ENCODE data around the gene KRTAP3-3.

Gene KRTAP3-3

GRCh38 chr17:40953881-40954280 lies 40.1 kb downstream of the KRTAP3-3 start:
- Mint-ChIP-seq H3K36me3 (no peaks in the 10 kb centered on the region), H3K4me3 (no peak overlapping the region), H3K4me1 (no peaks in the 10 kb centered on the region), H3K27me3 (peaks cover 28% of the 10 kb centered on the region), H3K27ac (no peak overlapping the region), H3K9me3 (no peaks in the 10 kb centered on the region)

- Mint-ChIP-seq H3K27me3 (peaks cover 33% of the 10 kb centered on the region), H3K4me1 (no peaks in the 10 kb centered on the region), H3K27ac (no peak overlapping the region)
These were observed 41.3 kb downstream of the KRTAP3-3 start for GRCh38 chr17:40952661-40953060.

GRCh38 chr17:40952154-40952553 lies 41.8 kb downstream of the KRTAP3-3 start:
- no peak overlapping the region for H3K27ac Mint-ChIP-seq

More at GRCh38 chr17:40952661-40953060, 41.3 kb downstream of the KRTAP3-3 start:
- no peaks in the 10 kb centered on the region for H3K9me3 Mint-ChIP-seq
- no peak overlapping the region for H3K4me3 Mint-ChIP-seq
- no peaks in the 10 kb centered on the region for H3K36me3 Mint-ChIP-seq

GRCh38 chr17:40951011-40951622 lies 42.8 kb downstream of the KRTAP3-3 start:
- peaks cover 41% of the 10 kb centered on the region for H3K27me3 Mint-ChIP-seq
- H3K4me3 Mint-ChIP-seq = no peak overlapping the region
- no peaks in the 10 kb centered on the region for H3K36me3 Mint-ChIP-seq
- no peaks in the 10 kb centered on the region for H3K9me3 Mint-ChIP-seq
- no peaks in the 10 kb centered on the region for H3K4me1 Mint-ChIP-seq
- no peak overlapping the region for H3K27ac Mint-ChIP-seq

More at GRCh38 chr17:40952154-40952553, 41.8 kb downstream of the KRTAP3-3 start:
- Mint-ChIP-seq H3K9me3 (no peaks in the 10 kb centered on the region), H3K27me3 (peaks cover 33% of the 10 kb centered on the region), H3K4me3 (no peak overlapping the region), H3K36me3 (no peaks in the 10 kb centered on the region), H3K4me1 (no peaks in the 10 kb centered on the region)

GRCh38 chr17:40950176-40950575 lies 43.8 kb downstream of the KRTAP3-3 start:
- Mint-ChIP-seq H3K36me3 (no peaks in the 10 kb centered on the region), H3K27me3 (peaks cover 44% of the 10 kb centered on the region), H3K4me3 (no peak overlapping the region), H3K9me3 (no peaks in the 10 kb centered on the region), H3K4me1 (no peaks in the 10 kb centered on the region), H3K27ac (no peak overlapping the region)

- no peak overlapping the region for H3K27ac Mint-ChIP-seq
- no peaks in the 10 kb centered on the region for H3K9me3 Mint-ChIP-seq
- no peaks in the 10 kb centered on the region for H3K36me3 Mint-ChIP-seq
- H3K4me3 Mint-ChIP-seq = no peak overlapping the region
- no peaks in the 10 kb centered on the region for H3K4me1 Mint-ChIP-seq
- peaks cover 45% of the 10 kb centered on the region for H3K27me3 Mint-ChIP-seq
These were observed 44.5 kb downstream of the KRTAP3-3 start for GRCh38 chr17:40949418-40949817.

- H3K4me1 Mint-ChIP-seq = no peaks in the 10 kb centered on the region
- no peaks in the 10 kb centered on the region for H3K9me3 Mint-ChIP-seq
- H3K27ac Mint-ChIP-seq = no peak overlapping the region
- H3K4me3 Mint-ChIP-seq = no peak overlapping the region
- no peaks in the 10 kb centered on the region for H3K36me3 Mint-ChIP-seq
- peaks cover 50% of the 10 kb centered on the region for H3K27me3 Mint-ChIP-seq
These were observed 46.0 kb downstream of the KRTAP3-3 start for GRCh38 chr17:40947929-40948328.

- no peaks in the 10 kb centered on the region for H3K9me3 Mint-ChIP-seq
These were observed 48.5 kb downstream of the KRTAP3-3 start for GRCh38 chr17:40945414-40945813.

GRCh38 chr17:40944531-40944930 lies 49.4 kb downstream of the KRTAP3-3 start:
- peaks cover 34% of the 10 kb centered on the region for H3K27me3 Mint-ChIP-seq

More at GRCh38 chr17:40945414-40945813, 48.5 kb downstream of the KRTAP3-3 start:
- H3K27me3 Mint-ChIP-seq = peaks cover 40% of the 10 kb centered on the region
- no peak overlapping the region for H3K27ac Mint-ChIP-seq
- no peak overlapping the region for H3K4me3 Mint-ChIP-seq
- H3K36me3 Mint-ChIP-seq = no peaks in the 10 kb centered on the region
- H3K4me1 Mint-ChIP-seq = no peaks in the 10 kb centered on the region

More at GRCh38 chr17:40944531-40944930, 49.4 kb downstream of the KRTAP3-3 start:
- H3K36me3 Mint-ChIP-seq = no peaks in the 10 kb centered on the region
- no peak overlapping the region for H3K27ac Mint-ChIP-seq
- H3K9me3 Mint-ChIP-seq = no peaks in the 10 kb centered on the region
- H3K4me1 Mint-ChIP-seq = no peaks in the 10 kb centered on the region
- H3K4me3 Mint-ChIP-seq = no peak overlapping the region
